Smooth muscle cell of bladder (primary cell): ENCODE results near the gene AVP. TPM values are rescaled to one million over a fixed set of nuclear protein-coding genes. Genes with fewer than 3 reads are reported as not detected.

Experiments used
- total RNA-seq: library from RNA; depleted of rRNA; stranded (reverse); fragments of >200 nt; gene quantifications from 2 replicates; pipeline ENCODE4 v1.2.3, GENCODE V29; 2014

AVP gene, protein sequence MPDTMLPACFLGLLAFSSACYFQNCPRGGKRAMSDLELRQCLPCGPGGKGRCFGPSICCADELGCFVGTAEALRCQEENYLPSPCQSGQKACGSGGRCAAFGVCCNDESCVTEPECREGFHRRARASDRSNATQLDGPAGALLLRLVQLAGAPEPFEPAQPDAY
- total RNA-seq = not detected in 2 replicates

DNA sequence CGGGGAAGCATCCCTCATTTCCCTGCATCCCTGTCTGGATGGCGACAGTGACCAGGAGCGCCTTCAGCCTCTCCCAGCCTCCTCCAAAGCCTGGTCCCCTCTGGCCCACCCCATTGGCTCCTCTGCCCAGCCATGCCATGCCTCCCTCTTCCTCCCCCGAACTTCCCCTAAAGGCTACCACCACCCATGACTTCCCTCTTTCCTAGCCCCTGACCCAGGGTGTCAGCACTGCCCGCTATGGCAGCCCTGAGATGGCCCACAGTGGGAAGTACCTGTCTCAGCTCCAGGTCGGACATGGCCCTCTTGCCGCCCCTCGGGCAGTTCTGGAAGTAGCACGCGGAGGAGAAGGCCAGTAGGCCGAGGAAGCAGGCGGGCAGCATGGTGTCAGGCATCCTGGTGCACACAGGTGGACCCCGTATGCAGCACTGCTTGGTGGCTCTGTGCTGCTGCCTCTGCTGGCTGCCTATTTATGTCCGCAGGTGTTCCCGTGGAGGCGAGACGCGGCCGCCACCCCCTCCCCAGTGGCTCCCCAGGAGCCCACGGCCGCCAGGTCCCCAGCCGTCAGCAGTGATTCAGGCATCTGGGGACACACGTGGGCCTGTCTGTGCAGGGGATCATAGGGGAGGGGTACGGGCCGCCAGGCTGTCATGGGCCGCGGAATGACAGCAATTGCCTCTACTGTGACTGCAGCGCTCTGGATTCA lies at the start of gene AVP:
Gene AVP (minus strand): TSS at position 442 of the 703 bp plus-strand sequence. CDS start 50 bp downstream, at position 392.

GRCh38 chr20:3071610-3072529 lies 12.7 kb downstream of the AVP start, which contains the start of gene OXT:
Gene OXT, plus strand, starts transcription at chr20:3071620. Its CDS starts 36 bp downstream, at chr20:3071656.

GRCh38 chr20:3045816-3046676 lies 38.5 kb downstream of the AVP start, which contains the start of gene MRPS26:
Gene MRPS26, plus strand, starts transcription at chr20:3046052. Its CDS starts 17 bp downstream, at chr20:3046069.

GRCh38 chr20:3043322-3043721 lies 41.2 kb downstream of the AVP start, which contains the start of gene GNRH2:
Gene GNRH2, plus strand, starts transcription at chr20:3043622. Its CDS starts 793 bp downstream, at chr20:3044415.

Other genes with a start within 250 kb of the AVP start
- gene PCED1A, start 244.1 kb downstream of the AVP start, total RNA-seq = 17.1 and 26.6 TPM in 2 replicates
- 72.2 and 72.7 TPM in 2 replicates for gene VPS16, start 244.0 kb downstream of the AVP start, total RNA-seq
- 22.9 and 27.9 TPM in 2 replicates for gene PTPRA, start 211.2 kb downstream of the AVP start, total RNA-seq
- gene GNRH2, start 41.1 kb downstream of the AVP start, total RNA-seq = 0.09 and 0.57 TPM in 2 replicates
- gene MRPS26, start 38.7 kb downstream of the AVP start, total RNA-seq = 38.3 and 44.7 TPM in 2 replicates
- gene OXT, start 13.1 kb downstream of the AVP start, total RNA-seq = 0.18 and 0.28 TPM in 2 replicates
- gene FASTKD5, start 75.1 kb upstream of the AVP start, total RNA-seq = 8.7 and 11.7 TPM in 2 replicates
- 2.1 and 2.2 TPM in 2 replicates for gene UBOX5, start 75.1 kb upstream of the AVP start, total RNA-seq
- gene LZTS3, start 88.8 kb upstream of the AVP start, total RNA-seq = 2.7 and 4.9 TPM in 2 replicates
- 35.7 and 45.4 TPM in 2 replicates for gene DDRGK1, start 120.0 kb upstream of the AVP start, total RNA-seq
- 25.1 and 30.3 TPM in 2 replicates for gene ITPA, start 124.8 kb upstream of the AVP start, total RNA-seq
- 1.0 and 1.1 TPM in 2 replicates for gene SLC4A11, start 154.5 kb upstream of the AVP start, total RNA-seq